ENCODE measurements around the gene RNF144B.

DNA sequence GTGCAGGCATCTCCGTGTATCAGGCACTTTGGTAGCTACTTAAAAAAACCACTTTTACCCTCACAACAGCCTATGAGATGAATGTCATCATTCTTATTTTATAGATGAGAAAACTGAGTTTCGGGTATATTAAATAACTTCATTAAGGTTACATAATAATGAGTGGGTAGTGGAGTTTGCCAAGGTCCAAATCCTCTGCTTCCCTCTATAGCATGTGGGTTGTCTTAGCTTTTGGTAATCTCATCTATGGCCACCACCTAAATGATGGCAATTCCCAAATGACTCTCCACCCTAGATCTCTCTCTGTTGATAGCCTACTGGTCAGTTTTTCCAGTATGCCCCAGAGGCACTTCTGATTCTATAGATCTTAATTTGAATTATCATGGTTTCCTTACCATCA is 3.7 kb upstream of the RNF144B start:
- TF ChIP-seq ATF3 (IDR thresholded peaks at IDR 0.05) (no peak), ATF3 (CRISPR knock-in tag; conservative IDR thresholded peaks at IDR 0.05) (no peak), YY1 (IDR thresholded peaks at IDR 0.05; ENCODE audit: borderline replicate concordance in 1 of 3, control insufficient read depth in 1 of 3, extremely low read depth in 1 of 3, insufficient read depth in 3 of 3, insufficient read length in 1 of 3, insufficient replicate concordance in 2 of 3, low read depth in 1 of 3, low read length in 2 of 3) (no peak), CTCF (IDR thresholded peaks at IDR 0.05 in 2 of 3, conservative IDR thresholded peaks at IDR 0.05 in 1 of 3; ENCODE audit: insufficient read depth in 2 of 3, low read depth in 1 of 3, low read length in 3 of 3) (no peak), DNMT1 (IDR thresholded peaks at IDR 0.05) (no peak), RBM34 (IDR thresholded peaks at IDR 0.05; ENCODE audit: borderline replicate concordance, insufficient read depth, low read length) (no peak), MAZ (CRISPR knock-in tag; conservative IDR thresholded peaks at IDR 0.05 in 1 of 2, IDR thresholded peaks at IDR 0.05 in 1 of 2) (no peak), ZNF766 (CRISPR knock-in tag; conservative IDR thresholded peaks at IDR 0.05) (no peak), TRIM28 (IDR thresholded peaks at IDR 0.05) (no peak), ELF4 (CRISPR knock-in tag; IDR thresholded peaks at IDR 0.05) (no peak), POLR3A (IDR thresholded peaks at IDR 0.05; ENCODE audit: borderline replicate concordance, extremely low read depth, insufficient read depth, insufficient read length) (no peak)
- TF ChIP-seq, protein P1, sequence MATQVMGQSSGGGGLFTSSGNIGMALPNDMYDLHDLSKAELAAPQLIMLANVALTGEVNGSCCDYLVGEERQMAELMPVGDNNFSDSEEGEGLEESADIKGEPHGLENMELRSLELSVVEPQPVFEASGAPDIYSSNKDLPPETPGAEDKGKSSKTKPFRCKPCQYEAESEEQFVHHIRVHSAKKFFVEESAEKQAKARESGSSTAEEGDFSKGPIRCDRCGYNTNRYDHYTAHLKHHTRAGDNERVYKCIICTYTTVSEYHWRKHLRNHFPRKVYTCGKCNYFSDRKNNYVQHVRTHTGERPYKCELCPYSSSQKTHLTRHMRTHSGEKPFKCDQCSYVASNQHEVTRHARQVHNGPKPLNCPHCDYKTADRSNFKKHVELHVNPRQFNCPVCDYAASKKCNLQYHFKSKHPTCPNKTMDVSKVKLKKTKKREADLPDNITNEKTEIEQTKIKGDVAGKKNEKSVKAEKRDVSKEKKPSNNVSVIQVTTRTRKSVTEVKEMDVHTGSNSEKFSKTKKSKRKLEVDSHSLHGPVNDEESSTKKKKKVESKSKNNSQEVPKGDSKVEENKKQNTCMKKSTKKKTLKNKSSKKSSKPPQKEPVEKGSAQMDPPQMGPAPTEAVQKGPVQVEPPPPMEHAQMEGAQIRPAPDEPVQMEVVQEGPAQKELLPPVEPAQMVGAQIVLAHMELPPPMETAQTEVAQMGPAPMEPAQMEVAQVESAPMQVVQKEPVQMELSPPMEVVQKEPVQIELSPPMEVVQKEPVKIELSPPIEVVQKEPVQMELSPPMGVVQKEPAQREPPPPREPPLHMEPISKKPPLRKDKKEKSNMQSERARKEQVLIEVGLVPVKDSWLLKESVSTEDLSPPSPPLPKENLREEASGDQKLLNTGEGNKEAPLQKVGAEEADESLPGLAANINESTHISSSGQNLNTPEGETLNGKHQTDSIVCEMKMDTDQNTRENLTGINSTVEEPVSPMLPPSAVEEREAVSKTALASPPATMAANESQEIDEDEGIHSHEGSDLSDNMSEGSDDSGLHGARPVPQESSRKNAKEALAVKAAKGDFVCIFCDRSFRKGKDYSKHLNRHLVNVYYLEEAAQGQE (IDR thresholded peaks at IDR 0.05; ENCODE audit: borderline replicate concordance) = no peak
- TF ChIP-seq, protein P1 (CRISPR knock-in tag; IDR thresholded peaks at IDR 0.05; ENCODE audit: low read depth) = no peak

All from K562 (cell line).